ENCODE measurements around the gene LFNG.

The LFNG gene

DNA sequence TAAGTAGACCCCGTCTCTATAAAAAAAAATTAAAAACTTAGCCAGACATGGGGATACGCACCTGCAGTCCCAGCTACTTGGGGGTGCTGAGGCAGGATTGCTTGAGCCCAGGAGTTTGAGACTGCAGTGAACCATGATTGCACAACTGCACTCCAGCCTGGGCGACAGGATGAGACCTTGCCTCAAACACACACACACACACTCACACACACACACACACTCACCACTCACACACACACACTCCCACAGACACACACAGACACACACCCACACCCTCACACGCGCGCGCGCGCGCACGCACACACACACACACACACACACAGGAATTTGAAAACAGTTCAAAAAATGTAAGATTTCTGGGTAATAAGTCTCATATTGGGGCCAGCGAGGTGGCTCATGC, 34.7 kb upstream of the LFNG start:
- no peak for DNase-seq (ENCODE audit: low read depth)

DNA sequence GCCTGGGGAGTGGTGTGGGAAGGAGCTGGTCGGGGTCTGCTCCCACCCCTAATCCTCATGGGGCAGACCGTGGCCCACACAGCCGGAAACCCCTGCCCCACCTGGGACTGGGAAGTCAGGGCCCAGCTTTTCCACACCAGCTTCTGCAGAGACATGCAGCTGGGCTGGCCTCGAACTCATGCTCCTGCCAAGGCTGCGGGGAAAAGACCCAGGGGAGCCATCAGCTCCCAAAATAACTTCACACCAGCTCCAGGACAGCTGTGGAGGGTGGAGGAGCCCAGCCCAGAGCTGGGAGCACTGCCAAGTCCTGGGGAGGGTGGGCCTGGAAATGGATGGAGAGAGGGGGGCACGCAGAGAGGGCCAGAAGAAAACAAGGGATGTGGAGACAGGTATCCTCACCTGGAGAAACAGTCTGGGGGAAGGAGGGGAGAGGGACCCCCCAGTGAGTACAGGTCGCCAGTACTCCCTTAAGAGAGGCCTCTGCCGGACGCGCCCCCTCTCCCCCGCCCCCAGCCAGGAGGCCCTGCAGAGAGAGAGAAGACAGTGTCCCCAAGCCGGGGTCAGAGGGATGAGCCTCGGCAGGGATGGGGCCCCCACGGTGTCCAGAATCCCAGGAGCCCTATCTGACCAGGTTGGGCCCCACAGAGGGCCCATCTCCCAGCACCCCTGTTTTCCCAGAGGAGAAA, 31.8 kb upstream of the LFNG start:
- no peak for DNase-seq (ENCODE audit: low read depth)

DNA sequence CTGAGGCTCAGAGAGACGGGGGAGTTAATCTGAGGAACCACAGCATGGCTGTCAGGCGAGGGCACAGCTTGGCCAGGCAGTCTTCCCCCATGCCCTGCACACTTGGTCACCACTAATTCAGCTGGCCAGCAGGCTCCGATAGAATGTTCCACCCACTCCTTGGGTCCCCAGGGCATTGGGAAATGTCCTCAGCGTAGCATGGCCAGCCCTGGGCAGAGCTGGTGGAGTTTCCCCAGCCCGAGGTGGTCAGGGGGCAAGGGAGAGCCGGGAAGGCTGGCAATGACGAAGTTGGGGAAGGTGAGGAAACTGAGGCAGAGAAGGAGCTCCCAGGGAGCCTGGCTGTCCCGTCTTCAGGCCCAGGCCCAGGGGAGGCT, 31.3 kb upstream of the LFNG start:
- no peak for DNase-seq (ENCODE audit: low read depth)

DNA sequence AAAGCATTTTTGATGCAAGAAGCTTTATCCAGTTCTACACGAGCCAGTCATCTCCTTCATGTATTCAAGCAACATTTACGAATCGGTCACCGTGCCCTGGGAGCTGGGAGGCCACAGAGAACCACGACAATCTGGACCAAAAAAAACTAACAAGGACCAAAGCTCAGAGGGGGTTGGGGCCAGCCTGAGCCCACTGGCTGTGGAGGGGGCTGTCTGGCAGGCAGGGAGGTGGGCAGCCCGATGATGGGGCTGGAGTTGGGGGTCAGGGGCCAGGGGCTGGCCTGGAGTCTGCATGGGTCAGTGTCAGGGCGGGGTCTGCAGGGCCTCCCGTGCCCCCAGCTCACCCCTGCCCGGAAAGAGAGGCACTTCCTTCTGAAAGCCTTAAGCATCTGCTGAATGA, 30.9 kb upstream of the LFNG start:
- DNase-seq (ENCODE audit: low read depth) = no peak

DNA sequence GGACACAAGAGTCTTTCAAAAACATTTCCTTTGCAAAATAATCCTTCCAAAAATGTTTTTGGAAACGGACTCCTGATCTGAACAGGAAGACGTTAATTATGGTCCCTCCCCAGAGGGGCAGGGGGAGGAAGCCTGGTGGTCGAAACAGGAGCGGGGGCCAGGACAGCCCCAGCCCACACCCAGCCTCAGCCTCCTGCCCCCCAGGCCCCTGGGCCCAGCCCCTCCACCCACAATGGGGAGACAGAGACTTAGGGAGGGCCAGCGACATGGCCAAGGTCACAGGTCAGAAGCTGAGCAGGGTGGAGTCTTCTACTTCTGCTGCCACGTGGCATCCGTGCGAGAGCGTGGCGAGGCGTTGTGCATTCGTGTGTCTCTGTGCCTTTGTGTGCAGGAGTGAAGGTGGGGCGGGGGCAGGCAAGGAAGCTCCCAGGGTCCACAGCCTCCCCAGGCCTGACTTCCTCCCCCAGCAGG, 29.4 kb upstream of the LFNG start:
- no peak for DNase-seq (ENCODE audit: low read depth)

DNA sequence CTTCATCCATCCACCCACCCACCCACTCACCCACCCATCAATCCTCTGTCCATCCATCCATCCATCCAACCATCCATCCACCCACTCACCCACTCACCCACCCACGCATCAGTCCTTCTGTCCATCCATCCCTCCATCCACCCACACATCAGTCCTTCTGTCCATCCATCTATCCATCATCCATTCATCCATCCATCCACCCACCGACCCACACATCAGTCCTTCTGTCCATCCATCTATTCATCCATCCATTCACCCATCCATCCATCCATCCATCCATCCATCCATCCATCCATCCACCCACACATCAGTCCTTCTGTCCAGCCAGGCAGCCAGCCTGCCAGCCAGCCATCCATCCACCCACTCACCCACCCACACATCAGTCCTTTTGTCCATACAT, 27.5 kb upstream of the LFNG start:
- no peak for DNase-seq (ENCODE audit: low read depth)

DNA sequence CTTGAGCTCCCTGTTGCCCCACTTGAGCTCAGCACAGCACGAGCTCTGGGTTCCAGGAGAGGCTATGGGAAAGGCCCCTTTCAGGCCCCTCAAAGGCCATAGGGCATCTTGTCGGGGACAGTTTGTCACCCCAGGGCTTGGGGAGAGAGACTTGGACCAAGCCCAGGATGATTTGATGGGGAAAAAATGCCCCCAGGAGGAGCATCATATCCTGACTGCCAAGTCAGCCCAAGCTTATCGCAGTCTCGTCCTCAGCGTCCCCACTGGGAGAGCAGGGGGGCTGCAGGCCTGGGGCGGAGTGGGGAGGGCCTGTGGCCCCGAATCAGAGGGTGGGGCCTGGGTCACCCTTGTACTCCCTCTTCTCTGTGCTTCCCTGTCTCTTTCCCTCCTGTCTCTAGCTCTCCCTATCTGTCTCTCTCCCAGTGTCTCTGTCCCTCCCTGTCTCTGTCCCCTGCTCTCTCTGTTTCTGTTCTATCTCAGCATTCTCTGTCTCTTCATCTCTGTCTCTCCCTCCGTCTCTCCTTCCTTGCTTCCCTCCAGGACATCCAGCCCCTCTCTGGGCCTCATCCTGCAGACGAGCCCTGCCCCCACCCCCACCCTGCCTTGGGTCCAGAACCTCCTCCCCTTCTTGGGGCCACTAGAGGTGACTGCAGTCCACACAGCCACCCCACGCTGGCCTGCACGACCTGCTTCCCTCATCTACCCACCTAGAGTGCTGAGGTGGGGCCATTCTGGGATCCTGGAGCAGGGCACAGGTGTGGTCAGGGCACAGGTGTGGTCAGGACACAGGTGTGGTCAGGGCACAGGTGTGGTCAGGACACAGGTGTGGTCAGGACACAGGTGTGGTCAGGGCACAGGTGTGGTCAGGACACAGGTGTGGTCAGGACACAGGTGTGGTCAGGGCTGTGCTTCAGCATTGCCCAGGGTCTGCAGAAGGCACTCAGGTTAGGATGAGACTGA, 26.1 kb upstream of the LFNG start:
- no peak for DNase-seq (ENCODE audit: low read depth)

DNA sequence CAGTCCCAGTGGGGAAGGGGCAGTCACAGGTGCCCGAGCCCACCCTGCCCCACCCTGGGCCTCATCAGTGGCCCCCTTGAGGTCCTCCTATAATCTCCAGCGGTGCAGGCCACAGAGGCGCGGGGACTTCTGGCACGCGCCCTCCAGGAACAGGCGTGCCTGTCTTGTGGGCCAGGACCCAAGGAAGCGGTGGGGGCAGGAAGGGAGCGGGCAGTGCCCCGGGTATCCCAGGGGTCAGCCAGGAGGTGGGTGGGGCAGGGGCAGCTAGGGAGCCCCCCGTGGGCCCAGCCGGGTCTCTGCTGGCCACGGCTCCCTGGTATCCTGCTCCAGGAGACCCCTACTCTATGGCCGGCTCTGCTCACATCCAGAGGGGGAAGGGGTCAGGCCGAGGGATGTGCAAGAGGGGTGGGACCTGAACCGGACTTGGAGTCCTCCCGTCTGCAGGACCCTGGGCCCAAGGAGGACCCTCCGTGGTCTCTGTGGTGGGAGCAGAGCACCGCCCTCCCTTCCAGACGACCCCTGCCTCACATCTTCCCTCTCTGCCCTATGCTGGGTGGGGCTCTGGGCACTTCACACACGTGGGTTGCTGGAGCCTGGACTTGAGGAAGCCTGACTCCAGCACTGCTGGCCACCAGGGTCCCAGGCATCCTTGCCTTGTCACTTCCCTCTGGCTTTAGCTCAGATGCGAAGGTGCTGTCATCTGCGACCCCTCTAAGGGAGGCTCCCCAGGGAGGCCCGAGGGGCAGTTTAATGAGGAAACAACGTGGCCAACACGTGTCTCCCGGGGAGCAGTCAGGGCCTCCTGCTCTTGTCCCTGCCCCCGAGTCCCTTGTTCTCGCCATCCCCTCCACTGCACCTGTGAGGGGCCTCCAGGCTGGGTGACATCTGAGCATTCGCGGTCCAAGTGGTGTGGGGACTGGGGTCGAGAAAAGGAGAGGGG, 25.1 kb upstream of the LFNG start:
- DNase-seq (ENCODE audit: low read depth) = no peak

DNA sequence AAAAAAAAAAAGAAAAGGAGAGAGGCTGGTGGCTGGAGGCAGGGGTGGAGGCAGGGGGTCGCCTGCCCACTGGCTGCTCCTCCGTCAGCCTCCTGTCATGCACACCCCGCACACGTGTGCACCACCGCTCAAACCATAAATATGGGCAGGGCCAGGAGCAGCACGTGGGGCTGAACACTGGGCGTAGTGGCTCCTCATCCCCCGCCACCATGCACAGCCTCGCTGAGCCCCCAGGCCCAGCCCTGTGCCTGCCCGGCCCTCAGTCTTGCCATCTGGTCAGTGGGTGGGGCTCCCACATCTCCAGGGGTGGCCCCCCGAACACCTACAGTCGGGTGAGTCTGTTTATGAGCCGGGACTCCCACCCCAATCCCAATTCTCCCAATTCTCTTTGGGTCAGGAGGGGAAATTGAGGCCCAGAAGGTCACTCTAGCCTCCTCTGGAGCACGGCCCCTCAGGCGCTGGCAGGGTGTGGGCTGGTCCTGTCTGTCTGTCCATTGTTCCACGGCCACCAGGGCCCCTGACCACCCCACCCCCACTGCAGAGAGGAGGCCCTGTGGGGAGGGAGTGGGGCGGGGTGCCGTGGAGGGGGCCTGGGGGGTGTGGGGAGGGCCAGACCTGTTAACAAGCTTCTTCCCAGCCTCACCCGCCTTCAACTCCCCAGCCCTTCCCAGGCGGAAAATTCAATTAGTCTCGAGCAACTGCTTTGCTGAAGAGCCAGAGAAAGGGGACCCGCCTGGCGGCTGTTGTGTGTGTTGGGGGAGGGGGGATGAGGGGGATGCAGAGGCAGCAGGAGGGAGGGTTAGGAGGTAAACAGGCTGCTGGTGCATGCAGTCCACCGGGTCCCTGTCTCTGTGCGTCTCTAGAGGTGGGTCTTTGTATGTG, 23.9 kb upstream of the LFNG start:
- DNase-seq (ENCODE audit: low read depth) = no peak

DNA sequence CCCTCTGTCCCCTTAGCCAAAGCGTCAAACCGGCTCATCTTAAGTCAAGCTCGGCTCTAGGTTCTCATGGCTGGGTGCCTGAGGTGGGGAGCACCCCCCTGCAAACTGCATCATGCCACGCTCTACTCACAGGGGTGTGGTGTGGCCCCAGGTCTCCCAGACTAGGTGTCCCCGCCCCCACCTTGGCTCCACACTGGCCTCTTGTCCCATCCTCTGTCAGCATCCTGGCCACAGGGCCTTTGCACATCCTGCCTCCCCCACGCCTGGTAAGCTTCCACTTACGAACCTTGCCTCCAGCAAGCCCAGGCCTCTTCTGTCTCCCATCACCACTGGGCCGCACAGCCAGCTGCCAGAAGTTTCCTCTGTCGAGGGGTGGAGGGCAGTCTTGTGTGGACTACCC, 23.2 kb upstream of the LFNG start:
- no peak for DNase-seq (ENCODE audit: low read depth)

DNA sequence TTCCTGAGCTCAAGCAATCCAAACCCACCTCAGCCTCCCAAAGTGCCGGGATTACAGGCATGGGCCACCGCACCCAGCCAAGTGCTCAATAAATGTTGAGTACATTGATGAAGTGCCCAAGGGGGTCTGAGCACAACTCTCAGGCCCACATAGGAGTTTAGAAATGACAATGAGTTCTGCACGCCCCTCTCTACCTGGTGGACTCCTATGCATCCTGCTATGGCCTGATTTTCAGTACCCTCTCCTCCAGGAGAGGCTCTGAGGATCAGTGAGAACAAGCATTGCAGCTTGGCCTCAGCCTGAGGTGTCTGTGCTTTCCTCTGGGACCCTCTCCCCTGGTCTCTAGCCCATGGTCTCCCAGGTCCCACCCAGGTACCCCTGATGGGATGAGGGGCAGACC, 22.5 kb upstream of the LFNG start:
- no peak for DNase-seq (ENCODE audit: low read depth)

DNA sequence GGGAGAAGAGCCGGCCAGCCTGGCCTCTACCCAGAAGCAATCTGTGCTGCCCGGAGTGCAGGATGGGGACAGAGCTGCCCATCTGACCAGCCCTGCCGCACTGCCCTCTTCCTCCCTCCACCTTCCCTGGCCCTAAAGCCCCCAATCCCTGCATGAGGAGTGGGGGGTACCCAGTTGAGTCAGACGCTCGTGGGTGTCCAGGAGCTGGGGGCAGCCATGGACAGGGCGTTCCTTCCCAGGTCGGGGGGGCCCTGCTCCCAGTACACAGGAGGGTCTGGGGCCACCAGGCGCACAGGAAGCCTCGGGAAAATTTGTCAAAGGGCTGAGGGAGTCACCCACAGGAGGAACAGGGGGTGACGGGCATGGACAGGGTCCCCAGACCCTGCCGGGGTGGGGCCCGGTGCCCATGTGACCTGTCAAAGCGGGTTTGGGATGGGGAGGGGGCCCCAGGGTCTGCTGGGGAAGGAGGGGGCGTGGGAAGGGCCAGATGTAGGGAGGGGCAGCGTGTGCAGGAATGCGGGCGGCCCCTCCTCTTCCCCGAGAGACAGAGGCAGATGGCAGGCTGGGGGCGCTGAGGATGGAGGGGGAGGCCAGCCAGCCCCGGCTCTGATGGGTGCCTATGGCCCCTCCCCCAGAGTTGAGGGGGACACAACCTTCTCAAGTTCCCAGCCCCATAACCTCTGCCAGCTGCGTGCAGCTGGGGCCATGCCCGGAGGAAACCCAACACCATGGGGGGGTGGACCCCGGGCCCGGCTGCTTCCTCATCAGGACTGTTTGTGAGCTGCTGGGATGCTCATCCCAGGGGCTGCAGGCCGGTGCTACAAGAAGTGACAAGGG, 21.9 kb upstream of the LFNG start:
- DNase-seq (ENCODE audit: low read depth) = no peak

DNA sequence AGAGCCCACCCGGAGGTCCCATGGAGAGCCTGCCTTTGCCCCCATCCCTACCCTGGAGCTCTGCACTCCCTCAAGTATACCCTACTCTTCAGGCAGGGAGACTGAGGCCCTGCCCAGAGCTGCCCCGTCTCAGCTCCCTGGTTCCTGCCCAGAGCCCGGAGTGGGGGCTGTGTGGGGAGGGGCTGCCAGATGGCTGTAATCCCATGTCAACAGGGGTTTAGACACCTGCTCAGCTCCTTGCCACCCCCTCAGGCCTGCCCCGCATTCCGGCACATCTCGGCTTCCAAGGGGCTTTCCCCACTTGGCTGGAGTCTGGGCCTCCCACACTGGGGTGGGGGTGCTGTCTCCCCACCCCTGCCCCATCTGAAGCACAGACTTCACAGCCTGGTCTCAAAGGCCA, 20.9 kb upstream of the LFNG start:
- no peak for DNase-seq (ENCODE audit: low read depth)

DNA sequence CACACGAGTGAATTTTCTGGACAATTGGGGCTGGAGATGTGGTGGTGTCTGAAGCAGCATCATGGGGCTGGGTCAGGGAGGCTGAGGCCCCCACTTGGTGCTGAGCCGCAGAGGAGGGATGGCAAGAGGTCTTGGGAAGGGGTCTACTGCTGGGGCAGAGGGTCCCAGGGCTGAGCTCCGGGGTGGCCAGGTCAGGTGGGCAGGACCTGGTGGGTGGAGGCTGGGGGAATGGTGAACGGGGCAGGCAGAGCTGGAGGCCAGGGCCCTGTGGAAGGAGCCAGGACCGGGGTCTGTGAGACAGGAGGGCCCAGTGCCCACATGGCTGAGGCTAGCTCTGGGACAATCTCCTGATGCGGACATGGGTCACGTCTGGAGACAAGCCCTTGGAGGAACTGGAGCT, 20.4 kb upstream of the LFNG start:
- no peak for DNase-seq (ENCODE audit: low read depth)

DNA sequence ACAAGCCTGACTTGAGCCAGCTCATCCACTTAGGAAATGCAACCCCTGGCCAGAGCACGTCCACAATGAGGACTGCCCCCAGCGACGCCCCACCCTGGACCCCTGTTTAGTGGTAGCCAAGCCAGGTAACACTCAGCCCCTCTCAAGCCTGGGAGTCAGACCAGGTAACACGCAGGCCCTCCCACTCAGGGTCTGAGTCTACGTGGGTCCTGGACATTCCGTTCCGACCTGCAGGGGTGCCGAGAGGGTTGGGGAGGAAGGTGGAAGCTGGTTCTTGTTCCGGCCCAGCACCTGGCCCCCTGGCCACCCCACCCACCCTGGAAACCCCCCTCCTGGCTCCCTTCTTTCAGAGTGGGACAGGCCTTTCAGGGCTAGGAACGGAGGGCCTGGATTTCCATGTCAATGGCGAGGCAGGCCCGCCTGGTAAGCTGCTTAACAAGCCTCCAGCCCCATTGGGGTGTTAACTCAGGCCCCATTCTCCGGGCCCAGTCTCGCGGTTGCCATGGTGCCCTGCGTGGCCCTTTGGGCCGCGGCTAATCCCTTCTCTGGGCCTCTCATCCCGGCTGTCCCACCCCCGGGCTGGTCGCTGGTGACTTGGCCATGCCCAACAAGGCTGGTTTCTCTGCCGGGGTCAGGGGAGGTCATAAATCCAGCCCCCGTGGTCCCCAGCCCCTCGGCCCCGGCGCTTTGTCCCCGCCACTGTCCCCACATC, 19.7 kb upstream of the LFNG start:
- no peak for DNase-seq (ENCODE audit: low read depth)

DNA sequence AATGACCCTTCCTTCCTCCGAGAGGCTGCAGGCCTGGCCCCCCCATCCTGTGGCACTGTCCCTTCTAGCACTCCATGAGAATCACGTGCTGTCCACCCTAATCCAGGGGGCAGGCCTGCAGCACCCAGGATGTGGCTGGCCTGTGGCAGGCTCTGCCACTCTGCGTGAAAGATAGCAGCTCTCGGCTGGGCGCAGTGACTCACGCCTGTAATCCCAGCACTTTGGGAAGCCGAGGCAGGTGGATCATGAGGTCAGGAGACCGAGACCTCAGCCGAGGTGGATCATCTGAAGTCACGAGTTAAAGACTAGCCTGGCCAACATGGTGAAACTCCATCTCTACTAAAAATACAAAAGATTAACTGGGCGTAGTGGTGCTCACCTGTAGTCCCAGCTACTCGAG, 18.9 kb upstream of the LFNG start:
- DNase-seq (ENCODE audit: low read depth) = no peak

DNA sequence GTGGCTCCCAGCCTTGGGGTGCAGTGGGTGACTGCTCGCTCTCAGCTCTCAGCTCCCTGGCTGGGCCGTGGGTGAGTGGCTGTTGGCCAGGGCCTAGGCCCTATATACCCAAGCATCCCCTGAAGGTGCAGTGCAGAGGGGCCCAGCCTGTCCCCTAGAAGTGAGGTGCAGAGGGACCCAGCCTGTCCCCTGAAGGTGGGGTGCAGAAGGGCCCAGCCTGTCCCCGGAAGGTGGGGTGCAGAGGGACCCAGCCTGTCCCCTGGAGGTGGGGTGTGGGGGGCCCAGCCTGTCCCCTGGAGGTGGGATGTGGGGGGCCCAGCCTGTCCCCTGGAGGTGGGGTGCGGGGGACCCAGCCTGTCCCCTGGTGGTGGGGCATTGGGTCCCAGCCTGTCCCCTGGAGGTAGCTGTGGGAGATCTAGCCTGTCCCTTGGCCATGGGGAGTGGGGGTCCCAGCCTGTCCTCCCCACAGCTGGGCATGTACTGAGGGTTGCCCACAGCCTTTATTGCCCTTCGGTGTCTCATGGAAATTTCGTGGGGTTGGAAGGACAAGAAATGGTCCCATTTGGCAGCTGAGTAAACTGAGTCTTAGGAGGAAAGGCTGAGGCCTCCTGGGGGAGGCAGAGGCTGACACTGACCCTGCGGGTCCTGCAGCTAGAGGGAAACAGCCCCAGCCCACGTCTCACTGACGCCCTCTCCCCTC, 17.5 kb upstream of the LFNG start:
- no peak for DNase-seq (ENCODE audit: low read depth)

DNA sequence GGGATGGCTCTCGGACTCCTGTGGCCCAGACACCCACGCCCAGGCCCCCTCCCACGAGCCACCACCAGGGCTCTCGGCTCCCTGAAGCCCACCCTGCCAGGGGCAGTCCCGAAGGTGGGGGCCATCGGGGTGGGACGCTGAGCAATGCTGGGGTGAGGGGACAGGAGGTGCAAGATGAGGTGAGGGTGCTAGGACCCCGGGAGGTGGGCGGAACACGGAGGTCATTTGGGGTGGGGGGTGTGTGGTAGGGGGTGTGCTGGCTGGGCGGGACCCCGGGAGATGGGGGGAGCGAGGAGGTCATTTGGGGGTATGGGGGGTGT, 17.0 kb upstream of the LFNG start:
- no peak for DNase-seq (ENCODE audit: low read depth)

Measured in stimulated activated CD8-positive, alpha-beta memory T cell treated with anti-CD3 and anti-CD28 coated beads, Interleukin-12 subunit alpha, Interleukin-12 subunit beta, amount 100 ng/mL, for 4 hours (primary cell).